ENCODE data around the gene PRCD.
"Not testable (repeated sequence)": the region's sequence is repeated elsewhere in the genome, so short reads cannot be mapped to it uniquely, and the experiment has no call there.

Gene PRCD

DNA sequence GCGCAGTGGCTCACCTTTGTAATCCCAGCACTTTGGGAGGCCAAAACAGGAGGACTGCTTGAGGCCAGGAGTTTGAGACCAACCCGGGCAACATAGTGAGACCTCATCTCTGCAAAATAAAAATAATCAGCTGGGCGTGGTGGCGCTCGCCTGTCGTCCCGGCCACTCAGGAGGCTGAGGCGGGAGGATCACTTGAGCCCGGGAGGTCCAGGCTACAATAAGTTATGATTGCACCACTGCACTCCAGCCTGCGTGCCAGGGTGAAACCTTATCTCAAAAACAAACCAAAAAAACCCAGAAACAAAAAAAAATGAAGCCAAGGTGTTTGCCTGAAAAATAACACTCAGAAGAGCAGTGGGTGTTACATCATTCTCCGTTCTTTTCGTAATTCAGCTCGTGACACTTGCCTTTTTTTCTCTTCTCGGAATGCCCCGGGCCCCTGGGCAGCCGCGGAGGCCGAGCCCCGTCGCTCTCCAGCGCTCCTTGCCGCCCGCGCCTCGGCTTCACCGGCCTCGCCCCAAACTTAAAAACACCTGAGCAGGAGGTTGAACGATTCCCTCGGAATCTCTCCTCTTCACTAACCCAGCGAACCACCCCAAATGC, 17.0 kb downstream of the PRCD start:
- DNase-seq (ENCODE audit: low spot score), result no peak

DNA sequence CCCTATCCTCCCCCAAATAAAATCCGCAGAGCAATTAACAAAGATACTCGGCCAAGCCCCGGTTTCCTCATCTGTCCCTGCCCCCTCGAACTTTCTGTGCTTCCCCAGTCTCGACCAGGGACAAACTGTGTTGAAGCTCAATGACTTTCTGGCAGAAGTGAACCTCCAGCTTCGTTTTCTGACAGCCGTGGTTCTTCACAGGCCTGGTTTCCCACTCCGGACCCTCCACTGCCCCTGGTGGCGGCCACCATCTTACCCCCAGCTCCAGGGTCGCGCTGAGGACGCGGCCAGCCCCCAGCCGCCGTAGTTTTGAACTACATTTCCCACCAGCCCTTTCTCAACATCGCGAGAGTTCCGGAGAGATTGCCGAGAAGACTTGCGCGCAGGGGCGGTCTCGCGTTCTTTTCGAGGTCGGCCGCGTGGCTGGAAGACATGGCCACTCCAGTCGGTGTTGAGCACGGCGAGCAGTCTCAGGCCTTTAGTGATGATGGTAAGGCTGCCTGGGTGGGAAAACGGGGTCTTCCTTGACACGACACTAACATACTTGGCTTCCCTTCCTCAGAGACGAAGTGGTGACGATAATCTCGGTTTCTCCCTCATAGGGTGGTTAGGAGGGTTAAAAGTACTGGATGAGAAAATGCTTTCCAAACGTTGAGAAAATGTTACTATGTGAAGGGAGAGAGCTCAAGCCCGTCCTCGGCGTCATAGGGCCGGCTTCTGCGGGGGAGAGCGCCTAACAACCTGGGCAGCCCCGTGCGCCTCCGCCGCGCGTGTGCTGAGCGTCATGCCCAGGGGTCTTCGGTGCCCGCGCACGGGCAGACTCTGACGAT, 17.7 kb downstream of the PRCD start:
- DNase-seq (ENCODE audit: low spot score), result peak; percentile 94

DNA sequence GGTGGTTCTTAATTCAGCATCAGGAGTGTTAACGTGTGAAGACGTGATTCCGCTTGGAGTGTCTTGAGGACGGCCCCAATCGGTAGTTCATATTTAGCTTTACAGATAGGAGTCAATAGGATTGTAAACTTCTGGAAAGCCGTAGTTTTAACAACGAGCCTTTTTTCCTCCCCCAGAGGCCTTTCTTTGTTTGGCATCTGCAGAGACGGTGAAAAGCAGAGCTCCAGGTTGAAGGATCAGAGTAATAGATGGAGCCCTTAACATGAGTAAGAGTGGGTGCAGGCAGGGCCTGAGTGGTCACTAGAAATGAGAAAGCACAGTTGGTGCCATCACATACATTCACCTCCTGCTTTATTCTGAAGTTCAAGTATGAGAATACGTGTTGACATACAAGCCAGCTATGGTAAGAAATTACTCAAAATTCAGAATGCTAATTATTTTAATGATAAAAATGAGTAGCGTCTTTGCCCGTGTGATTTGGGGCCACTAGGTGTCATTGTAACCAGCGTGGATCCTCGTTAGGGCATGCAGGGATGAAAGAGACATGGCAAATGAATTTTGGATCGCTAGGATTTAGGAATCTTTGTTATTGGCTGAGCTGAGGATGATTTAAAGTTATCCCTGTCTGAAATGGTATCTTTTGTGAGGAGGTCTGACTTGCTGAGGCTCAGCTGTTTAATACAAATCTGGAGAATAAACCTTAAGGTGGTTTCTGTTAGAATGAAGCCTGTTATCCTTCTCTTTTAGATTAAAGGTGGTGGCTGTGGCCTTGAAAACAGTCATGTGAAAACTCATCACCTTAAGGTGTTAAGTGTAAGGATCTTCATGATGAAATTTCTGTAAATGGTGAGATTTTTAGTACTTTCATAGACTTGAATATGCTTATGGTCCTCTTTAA, 18.6 kb downstream of the PRCD start:
- DNase-seq (ENCODE audit: low spot score), result no peak

DNA sequence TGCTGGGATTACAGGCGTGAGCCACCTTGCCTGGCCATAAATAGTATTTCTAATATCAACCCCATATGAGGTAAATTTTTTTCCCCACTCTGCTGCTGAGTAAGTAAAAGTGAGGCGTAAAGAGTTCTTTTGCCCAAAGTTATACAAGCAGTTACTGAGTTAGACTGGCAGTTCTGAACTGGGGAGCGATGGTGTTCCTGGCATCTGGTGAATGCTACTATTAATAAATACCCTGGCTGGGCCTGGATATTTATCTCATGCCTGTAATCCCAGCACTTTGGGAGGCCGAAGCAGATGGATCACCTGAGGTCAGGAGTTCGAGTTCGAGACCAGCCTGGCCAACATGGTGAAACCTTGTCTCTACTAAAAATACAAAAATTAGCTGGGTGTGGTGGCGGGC, 19.6 kb downstream of the PRCD start:
- not testable (repeated sequence) for DNase-seq (ENCODE audit: low spot score)

DNA sequence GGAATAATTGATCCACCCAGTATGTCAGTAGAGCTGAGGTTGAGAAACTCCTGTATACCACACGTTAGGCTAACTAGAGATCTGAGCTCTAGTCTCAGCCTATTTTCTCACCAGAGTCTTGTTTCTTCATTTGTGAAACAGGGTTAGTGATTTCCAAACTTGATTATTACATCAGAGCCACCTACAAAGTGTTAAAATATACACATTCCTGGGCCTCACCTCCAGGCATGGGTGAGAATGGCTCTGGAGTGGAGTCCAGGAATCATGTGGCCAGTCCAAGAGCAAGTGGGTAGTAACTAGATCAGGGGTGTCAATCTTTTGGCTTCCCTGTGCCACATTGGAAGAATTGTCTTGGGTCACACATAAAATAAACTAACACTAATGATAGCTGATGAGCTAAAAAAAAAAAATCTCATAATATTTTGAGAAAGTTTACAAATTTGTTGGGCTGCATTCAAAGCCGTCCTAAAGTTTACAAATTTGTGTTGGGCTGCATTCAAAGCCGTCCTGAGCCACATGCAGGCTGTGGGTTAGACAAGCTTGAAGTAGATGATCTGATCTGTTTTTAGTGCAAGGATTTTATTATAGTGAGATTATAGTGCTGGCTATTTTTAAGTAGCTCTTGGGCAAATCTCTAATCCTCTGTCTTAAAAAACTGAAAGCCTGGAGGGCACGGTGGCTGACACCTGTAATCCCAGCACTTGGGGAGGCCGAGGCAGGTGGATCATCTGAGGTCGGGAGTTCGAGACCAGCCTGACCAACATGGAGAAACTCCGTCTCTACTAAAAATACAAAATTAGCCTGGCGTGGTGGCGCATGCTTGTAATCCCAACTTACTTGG, 20.4 kb downstream of the PRCD start:
- no peak for DNase-seq (ENCODE audit: low spot score)

DNA sequence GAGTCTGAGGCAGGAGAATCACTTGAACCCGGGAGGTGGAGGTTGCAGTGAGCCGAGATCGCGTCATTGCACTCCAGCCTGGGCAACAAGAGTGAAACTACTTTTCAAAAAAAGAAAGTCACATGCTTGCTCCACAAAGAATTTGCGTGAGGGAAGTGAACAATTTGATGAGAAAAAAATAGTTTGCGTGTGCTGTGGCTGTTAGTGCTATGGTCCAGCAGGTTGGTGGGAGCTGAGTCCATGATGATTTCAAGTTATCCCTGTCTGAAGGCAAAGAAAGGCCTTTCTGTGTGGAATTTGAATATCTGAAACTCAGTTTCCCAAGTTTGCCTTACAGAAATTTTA, 21.0 kb downstream of the PRCD start:
- DNase-seq (ENCODE audit: low spot score), result no peak

DNA sequence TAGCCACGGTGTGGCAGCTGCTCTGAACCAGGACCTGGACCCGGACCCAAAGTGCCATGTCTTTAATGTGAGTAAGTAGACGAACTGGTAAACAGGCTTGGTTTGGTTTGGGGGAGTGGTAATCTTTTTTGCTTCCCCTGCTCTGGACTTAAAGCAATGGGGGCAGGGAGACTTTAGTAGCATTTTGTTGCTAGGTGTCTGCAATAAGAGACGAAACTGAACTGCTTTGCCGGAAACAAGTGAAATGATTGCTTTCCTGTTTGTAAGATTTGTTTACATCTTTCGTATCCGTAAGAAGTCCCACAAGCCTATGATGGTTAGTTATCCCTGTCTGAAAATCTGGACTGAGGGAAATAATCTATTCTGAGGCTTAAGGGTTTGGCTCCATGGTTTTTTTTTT, 21.5 kb downstream of the PRCD start:
- no peak for DNase-seq (ENCODE audit: low spot score)

DNA sequence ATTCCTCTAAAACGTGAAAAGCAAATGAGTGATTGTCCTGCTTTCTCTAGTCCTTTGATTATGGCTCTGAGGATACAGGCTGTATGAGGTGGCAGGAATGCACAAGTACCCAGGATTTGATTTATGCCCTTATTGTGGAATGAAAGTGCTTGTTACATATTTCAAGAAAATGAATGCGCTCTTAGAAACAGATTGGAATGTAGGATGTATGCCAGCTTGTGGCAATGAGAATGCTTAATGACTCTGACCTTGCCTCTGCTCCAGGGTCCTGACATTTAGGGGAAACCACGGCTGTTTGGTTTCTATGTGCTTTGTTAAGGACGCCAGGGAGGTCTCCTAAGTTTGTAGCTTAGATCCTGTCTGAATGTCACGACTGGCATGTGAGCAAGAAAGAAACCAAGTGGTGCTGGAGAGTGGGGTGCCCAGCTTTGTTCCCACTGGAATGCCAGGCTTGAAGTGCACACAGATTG, 22.0 kb downstream of the PRCD start:
- DNase-seq (ENCODE audit: low spot score), result no peak

DNA sequence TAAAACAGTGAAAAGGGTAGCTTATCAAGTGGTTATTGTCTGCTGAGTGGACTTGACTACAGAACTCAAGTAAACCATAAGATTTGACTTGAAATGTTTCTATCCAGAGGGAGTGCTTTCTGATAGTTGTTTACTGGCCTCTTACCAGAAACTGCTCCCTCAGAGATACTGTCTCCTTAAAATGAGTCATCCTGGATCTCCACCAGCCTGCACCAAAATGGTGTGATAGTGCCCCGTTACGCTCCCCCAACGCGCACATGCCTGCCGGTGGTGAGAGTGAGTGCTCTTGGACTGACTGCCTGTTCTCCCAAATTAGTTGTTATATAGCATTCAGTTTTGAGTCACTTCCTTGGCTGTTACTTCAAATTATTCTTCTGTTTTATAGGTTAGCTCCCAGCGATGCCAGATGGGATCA, 22.9 kb downstream of the PRCD start:
- no peak for DNase-seq (ENCODE audit: low spot score)

DNA sequence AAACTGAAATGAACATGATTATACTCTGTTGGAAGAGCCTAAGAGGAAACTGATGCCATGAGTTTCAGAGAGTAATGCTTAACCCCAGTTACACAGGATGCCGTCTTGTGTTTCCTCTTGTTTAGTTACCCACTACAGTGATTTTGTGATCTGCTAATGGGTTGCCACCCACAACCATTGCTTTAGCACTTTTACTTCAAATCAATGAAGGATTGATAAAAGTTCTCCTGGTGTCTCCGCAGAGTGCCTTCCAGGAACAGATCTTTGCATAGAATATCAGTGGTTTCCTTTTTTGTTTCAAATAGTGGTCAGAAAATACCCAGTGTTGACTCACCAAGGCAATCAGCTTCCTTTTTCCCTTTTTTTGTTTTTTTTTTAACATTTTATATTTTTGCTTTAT, 23.5 kb downstream of the PRCD start:
- DNase-seq (ENCODE audit: low spot score), result not testable (repeated sequence)

DNA sequence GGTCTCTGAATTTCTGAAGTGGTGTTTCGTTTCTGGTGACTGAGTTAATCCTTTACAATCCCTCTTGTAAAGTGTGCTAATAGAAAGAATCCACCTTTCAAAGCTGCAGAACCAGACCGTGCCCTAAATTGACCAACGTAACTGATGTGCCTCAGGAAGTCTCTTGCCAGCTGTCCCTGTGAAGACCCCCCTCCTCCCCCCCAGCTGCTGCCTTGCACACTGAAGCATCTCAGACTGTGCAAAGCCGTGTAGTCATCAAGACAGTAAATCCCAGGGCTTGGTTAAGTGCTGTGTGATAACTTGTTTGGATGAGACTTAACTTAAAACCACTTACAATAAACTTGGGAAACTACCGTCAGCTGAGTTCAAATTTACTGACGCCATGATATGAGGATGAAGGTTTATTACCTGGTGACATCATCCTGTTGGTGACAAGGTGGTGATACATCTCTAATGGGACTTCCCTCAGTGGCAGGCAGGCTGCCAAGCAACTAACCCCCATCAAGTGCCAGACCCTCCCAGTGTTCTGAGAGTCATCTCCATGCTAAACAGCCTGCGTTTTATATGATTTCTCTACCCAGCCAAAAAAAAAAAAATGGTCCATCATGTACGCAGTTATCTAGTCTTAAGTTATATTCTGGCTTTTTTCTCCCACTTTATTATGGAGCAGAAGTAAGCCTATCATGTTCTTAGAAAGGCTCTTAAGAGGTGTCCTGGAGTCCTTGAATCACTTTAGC, 25.3 kb downstream of the PRCD start:
- DNase-seq (ENCODE audit: low spot score), result peak; percentile 43

DNA sequence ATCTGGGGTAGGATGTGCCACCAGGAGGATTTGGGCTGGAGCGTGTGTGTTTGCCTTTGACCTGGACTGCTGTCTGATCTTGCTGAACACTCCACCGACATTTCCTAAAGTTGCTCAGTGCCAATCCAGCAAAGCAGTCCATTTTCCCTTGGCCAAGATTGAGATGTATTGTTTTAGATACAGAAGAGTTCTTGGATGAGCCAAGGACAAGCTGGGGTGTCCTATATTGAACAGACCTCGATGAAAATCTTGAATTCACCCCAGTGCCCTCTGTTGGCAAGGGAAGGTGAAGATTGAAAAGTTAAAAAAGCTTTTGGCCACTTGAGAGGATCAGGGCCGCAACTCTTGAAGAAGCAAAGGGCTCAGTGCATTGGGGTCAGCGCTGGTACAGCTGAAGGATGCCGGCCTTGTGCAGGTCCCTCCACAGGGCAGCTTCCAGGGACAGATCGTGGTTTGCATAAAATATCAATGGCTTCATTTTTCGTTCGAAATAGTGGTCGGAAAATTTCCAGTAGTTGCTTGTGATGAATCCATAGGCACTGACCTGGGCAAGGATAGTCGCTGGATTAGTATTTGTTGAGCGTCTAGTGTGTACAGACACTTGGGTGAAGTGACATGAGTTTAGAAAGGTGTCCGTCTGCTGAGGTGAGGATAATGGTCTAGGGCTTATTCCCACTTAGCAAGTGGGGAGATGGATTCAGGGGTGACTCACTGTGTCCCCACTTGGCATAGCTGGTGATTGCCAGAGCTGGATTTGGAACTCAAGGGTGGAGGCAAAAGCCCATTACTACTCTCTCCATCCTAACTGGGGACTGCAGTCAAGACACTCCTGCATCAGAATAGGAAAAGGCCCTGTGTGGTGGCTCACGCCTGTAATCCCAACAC, 26.1 kb downstream of the PRCD start:
- no peak for DNase-seq (ENCODE audit: low spot score)

DNA sequence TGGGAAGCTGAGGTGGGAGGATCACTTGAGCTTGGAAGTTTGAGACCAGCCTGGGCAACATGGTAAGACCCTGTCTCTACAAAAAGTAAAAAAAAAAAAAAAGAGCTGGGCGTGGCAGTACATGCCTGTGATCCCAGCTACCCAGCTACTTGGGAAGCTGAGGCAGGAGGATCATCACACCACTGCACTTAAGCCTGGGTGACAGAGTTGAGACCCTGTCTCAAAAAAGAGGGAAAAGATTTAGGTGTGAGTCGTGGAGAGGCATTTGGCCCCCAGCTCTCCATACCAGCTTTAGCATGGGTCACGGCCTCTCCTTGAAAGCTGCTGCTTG, 26.7 kb downstream of the PRCD start:
- DNase-seq (ENCODE audit: low spot score), result no peak

DNA sequence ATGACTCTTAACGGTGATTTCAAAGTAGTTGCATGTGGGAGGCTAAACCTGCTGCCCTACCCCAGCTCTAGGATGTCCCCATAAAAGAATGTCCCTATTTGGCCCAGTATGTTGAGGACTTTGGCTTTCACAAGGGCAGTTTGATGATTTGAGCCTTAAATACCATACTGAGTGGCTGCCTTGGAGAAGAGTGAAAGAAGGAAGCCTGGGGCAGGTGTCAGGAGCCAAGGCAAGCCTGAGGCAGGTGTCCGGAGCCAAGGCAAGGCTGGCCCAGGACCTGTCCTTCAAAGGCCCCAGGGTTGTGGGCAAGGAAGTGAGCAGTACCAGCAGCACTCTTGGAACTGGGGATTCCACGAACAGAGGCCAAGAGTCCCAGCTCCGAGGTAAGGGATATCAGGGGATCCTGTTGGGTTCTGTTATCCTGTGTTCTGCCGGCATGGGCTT, 27.2 kb downstream of the PRCD start:
- no peak for DNase-seq (ENCODE audit: low spot score)

DNA sequence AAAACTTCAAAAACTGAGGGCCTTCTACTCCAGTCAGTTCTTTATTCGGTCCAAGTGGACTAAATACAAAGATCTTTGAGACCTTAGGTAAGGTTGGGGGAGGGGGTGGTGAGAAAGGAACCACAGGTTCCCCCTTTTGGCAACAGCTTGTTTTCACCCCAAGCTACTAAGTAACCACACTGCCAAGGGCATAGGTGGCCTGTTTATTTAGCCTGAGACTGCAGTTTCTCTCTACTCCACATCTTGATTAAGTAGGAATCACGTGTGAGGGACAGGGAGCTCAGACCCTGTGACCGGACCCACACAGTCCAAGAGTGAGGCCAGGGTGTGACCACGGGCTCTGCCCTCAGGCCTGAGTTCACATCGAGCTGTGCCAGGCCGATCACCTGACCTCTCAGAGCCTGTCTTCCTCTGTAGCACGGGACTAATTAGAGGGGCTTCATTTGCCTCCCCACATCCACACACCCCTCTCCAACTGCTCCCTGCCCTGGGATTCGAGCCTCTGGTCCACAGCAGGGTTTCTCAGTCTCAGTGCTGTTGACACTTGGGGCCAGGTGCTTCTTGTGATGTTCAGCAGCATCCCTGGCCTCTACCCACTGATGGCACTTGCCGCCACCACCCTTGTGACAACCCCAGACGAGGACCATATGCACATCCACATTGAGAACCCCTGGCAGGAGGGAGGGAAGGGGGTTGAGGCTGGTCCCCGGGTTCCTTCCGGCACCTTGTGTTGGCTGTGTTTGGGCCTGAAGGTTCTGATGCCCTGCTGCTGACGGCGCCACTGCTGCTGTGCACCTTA, 28.0 kb downstream of the PRCD start:
- DNase-seq (ENCODE audit: low spot score), result no peak

DNA sequence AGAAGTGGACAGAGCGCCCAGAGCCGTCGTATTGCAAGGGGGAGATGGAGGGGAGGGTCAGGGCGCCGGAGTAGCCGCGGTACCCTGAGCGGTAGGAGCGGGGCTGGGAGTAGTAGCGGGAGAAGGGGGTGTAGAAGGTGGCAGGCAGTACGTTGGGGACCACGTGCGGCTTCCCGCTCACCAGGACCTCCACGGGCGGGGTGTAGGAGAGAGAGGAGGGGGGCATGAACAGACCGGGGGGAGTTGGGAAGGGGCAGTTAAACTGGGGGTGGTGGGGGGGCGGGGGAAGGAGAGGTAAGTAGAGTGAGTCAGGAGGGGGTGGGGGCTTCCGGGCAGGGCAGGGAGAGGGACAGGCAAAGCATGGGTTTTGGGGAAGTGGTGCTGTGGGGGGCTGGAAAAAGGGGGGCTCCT, 29.0 kb downstream of the PRCD start:
- DNase-seq (ENCODE audit: low spot score), result no peak

DNA sequence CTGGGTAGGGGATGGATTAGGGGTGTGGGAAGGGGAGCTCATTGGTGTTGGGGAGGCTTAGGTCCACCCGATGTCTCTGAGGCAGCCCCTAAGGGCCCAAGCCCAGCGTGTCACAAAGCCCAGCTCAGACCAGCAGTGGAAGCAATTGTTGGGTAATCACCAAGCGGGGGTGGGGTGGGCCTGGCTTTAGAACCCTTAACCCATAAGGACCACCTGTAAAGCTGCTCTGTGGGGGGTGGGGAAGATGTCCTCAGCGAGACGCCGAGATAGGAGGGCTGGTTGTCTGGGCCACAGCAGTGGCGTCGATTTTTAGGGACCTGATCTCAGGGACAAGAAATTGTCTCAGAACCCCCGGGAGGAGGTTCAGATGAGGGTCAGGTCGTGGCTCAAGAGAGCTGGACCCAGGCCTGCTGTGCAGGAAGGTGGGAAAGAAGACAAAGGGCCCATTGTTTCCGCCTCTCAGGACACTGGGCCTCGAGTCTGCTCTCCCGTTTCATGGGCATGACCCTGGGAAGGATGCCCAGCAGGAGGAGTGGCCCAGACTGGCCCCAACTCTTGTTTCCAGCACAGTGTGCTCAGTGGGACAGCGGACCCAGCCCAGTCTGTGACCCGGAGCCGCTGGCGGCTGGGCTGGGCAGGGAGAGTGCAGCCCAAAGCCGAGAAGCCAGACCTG, 29.9 kb downstream of the PRCD start:
- DNase-seq (ENCODE audit: low spot score), result peak; percentile 60

DNA sequence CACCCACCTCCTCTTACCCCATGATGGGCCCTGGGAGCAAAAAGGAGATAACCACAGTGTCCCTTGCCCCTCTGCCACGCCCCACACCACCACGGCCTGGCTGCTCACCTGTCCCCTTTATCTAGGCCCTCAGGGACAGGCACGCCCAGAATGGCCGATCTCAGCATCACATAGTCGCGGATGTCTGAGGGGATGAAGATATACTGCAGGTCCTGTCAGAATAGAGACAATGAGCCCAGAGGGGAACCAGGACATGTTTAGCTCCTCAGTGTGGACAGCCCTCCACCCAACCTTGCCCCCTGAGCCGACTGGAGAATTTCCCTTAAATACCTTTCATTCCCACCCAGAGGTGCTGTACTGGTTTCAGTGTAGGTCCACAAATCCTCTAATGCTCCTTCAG, 30.6 kb downstream of the PRCD start:
- no peak for DNase-seq (ENCODE audit: low spot score)
